ENCODE data around the gene LRRC59. TPM values are rescaled to one million over a fixed set of nuclear protein-coding genes. Genes with fewer than 3 reads are reported as not detected.

Gene LRRC59
- polyA plus RNA-seq, 10 donors, result 48.6 to 77.5 (median 53.2) TPM

DNA sequence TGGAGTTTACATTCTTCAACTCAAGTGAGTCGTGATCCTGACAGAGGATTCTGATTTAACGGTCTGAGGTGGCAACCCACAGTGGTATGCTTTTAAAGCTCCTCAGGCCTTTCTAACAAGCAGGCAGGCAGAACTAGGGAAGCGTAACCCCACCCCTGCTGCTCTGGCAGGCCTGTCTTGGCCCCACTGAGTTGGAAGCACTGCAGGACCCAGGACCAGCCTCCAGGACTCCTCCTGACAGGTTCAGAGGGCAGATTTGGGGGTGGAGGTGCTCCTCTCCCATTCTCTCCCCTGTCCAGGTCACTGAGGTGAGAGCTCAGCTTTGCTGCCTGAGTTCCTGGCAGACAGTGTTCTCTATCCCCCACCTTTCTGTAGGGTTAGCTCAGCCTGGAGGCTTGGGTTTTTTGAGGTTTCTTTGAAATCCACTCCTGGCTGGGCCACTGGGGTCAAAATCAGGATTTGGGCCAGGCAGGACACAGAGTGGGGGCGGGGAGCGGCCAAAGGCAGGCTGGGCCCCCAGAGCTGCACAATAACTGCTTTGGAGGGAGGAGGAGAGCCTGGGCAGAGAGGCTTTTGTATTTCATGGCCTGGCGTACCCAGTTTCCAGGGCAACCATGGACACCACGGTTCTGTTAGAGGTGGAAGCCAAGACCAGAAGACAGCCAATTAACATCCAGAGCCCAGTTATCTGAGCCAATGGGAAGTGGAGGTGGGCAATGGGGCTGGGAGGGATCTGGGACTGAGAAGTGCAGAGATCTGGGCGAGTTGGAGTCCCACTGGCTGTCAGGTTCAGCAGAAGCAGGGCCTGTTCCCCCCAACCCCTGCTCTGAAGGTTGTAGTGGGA is 33.9 kb downstream of the LRRC59 start:
- peak in 2 of 3 donors; percentile 46 to 62 for DNase-seq

DNA sequence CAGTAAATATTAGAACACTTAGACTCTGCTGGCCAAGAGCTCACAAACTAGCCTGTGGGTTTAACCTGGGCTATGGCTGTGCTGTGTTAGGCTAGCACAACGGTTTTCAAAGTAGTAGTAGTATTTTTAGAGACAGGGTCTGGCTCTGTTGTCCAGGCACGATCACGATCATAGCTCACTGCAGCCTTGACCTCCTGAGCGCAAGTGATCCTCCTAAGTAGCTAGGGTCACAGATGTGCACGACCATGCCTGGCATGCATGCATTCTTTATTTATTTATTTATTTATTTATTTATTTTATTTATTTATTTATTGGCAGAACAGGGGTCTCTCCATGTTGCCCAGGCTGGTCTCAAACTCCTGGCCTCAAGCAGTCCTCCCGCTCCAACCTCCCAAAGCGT is 34.7 kb downstream of the LRRC59 start:
- DNase-seq, result no peak

DNA sequence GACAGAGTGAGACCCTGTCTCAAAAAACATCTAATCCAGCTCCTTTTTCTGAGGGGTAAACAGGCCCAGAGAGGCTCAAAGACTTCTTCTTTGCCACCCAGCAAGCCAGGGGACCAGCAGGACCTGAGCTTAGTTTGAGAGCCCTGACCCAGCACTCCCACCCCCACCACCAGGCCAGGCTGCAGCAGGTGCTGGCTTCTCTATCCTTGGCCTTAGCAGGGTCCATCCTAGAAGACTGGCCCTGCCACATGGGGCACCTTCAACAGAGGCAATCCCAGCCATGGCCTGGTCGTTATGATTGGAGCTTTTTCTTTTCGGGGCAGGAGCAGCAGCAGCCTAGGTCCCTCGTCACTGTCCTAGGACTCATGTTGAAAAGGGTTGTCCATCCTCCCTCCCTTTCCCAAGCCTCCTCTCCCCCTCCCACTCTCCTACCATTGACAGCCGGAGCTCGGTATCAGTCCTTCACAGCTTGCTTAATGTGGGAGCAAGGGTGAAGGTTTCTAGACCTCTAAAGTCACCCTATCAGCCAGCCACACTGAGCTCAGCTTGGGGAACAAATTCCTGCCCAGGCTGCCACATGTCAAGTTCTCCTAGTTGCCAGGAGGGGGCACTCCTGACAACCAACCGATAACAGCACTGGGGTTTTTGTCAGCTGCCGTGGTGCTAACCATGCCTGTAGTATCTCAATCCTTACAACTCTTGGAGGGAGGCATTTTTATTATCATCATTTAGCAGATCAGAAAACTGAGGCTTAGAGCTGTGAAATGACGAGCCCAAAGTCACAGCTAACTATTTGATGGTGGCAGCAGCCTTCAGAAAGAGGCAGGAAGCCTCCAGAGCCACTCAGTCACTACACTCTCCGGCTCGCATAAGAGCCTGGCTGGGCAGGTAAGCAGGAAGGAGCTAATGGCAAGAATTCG is 35.5 kb downstream of the LRRC59 start:
- DNase-seq, result peak in 2 of 3 donors; percentile 40 to 62

DNA sequence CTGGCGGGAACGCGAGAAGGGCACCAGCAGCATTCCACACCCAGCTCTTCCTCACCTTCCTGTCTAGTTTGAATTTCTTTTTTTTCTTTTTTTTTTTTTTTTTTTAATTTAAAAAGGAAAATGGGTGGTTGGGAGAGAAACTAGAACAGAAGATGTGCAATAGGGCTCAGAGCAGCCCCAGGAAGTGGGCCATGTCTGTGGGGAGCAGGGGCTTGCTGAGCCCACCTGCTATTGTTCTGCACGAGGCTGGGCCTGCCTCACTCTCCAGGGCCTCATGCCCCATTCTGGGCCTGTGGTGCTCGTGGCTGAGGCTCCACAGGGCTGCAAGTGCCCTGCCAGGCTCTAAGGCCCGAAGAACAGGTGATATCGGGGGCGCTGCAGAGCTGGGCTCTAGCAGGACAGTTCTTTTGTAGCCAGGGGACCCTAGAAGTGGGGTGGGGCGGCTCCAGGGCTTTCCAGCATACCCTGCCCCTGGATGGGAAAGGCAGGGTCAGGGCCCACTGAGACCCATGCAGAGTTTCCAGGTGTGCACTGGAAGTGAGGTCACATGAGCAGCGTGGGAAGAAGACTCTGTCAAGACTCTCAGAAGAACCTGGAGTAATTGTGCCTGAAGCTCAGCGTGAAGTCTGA is 36.7 kb downstream of the LRRC59 start:
- DNase-seq, result no peak

DNA sequence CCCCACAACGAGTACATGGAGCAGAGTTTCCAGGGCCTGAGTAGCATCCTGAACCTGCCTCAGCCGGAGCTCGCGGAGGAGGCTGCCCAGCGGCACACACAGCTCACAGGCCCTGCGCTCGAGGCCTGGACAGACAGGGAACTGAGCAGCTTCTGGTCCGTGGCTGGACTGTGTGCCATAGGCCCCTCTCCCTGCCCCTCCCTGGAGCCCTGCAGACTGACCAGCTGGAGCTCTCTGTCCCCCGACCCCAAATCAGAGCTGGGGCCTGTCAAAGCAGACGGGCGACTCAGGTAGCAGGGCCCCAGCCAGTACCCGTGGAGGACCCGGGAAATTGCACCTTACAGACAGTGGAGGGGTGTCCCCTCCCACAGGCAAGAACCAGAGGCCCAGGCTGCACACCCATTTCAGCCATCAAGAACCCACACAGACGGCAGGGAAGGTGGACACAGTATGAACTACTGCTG is 37.3 kb downstream of the LRRC59 start:
- no peak for DNase-seq

DNA sequence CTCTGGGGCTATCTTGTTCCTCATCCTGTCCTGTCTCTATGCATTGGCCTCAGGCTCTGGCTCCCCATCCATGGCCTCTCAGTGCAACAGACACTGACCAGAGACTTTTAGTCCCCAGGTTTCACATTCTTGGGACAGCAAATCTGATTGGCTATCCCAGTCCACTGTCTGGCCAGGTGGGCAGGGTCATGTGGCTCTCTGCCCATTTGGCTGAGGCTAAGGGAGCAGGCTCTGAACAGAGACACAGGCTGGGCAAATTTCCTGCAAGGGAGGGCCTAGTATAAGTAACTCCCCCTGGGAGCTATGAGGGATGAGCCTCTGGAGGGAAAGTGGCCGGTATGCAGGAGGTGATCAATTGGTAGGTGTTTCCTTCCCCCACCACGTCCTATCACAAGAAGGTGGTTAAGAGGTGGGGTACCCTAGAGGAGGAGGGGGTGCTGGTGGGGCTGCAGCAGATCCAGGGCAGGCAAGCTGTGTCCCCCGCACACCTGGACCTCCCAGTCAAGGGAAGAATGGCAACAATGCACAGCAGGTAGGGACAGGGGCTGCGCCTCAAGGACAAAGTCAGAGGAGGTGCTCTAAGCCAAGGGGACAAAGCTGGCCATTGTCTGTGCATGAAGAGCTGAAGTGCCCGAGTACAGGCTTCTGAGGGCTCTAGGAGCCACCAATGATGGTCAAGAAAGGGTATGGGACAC is 38.2 kb downstream of the LRRC59 start:
- DNase-seq, result no peak

DNA sequence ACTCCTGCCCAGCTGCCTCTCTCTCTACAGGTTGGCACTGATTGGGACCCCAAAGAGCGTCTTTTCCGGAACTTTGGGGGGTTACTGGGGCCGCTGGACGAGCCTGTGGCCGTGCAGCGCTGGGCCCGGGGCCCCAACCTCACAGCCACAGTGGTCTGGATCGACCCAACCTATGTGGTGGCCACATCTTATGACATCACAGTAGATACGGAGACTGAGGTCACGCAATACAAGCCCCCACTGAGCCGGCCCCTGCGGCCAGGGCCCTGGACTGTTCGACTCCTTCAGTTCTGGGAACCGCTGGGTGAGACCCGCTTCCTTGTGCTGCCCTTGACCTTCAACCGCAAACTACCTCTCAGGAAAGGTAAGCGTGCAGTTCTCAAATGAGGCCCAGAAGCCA is 39.1 kb downstream of the LRRC59 start:
- no peak for DNase-seq

DNA sequence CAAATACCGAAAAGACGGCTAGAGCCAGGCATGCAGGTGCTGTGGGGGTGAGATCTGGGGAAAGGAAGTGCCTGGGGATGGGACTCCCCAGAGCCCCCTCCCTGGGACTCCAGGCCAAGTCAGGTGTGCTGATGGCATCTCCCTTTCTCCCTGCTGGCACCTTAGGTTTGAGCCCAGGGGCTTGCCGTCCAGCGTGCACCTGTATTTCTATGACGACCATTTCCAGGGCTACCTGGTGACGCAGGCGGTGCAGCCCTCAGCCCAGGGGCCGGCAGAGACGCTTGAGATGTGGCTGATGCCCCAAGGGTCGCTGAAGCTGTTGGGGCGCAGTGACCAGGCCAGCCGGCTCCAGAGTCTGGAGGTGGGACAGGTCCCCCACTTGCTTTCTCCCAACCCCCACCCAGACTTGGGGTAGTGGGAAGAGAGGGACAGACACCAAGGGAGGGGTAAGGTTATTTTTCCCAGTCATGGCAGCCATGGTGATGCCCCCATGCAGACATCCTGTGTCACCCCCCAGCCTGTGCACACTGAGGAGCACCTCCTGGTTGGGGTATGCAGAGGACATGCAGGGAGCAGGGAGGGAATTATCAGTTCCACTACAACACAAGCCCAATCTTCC is 40.3 kb downstream of the LRRC59 start:
- no peak for DNase-seq

DNA sequence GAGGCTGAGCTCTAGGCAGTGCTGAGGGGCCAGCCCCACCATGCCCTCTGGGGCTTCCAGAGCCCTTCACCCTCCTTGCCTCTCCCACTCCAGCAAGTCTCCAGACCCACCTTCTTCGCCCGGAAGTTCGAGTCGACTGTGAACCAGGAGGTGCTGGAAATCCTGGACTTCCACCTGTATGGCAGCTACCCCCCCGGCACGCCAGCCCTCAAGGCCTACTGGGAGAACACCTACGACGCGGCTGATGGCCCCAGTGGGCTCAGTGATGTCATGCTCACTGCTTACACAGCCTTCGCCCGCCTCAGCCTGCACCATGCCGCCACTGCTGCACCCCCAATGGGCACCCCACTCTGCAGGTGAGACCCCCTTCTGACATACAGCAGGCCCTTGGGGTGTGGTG is 40.9 kb downstream of the LRRC59 start:
- DNase-seq, result no peak

DNA sequence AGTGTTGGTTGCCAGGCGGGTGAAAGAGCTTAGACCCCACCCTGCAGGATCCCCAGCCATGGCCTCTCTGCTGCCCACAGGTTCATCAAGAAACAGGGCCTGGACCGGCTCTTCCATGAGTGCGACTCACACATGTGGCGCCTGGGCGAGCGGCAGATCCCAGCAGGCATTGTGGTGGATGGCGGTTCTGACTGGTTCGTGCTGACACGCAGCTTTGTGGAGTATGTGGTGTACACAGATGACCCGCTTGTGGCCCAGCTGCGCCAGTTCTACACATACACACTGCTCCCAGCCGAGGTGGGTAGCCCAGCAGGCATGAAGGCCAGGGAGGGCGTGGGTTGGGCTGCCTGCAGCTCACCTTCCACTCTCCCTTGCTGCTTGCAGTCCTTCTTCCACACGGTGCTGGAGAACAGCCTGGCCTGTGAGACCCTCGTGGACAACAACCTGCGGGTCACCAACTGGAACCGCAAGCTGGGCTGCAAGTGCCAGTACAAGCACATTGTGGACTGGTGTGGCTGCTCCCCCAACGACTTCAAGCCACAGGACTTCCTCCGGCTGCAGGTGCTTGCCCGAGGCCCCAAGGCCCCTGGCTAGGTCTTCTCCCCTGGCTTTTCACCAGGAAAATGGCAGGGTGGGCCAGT is 41.5 kb downstream of the LRRC59 start:
- no peak for DNase-seq

DNA sequence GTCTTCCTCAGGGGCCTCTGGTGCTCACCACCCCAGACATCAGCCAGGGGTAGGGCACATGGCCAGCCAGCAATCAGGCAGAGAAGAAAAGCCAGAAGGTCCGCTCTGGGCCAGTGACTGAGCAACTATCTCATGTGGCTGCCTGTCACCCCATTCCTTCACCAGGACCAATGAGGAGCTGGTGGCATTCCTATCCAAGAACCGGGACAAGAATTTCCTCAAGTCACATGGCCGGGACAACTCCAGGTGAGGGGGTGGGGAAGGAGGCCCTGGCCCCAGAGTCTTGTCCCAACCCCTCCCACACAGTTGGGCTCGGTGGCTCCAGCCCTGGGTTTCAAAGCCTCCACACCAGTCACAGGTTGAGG is 42.0 kb downstream of the LRRC59 start:
- no peak for DNase-seq

DNA sequence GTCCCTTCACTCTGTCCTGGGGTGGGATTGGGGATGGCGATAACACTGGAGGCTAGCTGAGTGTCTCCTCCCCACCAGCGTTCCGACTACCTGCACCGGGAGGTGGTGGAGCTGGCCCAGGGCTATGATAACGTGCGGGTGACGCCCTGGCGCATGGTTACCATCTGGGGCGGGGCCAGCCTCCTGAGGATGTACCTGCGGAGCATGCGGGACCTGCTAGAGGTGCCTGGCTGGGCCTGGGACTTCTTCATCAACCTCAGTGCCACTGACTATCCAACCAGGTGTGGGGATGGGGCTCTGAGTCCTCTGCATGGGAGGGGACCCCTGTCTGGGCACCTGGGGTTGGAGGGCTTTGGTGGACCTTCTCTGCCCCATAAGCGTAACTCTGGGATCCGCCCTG is 42.5 kb downstream of the LRRC59 start:
- no peak for DNase-seq

DNA sequence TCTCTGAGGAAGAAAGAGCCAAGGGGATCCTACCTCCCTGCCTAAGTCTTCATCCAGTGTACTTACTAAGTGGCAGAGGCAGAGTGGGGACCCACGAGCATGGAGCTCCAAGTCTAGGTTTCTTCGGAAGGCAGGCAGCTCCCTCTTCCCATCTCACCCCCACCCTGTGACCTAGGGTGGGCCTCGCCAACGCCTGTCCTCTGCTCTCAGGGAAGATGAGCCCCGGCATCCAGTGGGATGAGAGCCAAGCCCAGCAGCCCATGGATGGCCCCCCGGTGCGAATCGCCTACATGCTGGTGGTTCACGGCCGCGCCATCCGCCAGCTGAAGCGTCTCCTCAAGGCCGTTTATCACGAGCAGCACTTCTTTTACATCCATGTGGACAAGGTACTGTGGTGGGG is 43.1 kb downstream of the LRRC59 start:
- no peak for DNase-seq

DNA sequence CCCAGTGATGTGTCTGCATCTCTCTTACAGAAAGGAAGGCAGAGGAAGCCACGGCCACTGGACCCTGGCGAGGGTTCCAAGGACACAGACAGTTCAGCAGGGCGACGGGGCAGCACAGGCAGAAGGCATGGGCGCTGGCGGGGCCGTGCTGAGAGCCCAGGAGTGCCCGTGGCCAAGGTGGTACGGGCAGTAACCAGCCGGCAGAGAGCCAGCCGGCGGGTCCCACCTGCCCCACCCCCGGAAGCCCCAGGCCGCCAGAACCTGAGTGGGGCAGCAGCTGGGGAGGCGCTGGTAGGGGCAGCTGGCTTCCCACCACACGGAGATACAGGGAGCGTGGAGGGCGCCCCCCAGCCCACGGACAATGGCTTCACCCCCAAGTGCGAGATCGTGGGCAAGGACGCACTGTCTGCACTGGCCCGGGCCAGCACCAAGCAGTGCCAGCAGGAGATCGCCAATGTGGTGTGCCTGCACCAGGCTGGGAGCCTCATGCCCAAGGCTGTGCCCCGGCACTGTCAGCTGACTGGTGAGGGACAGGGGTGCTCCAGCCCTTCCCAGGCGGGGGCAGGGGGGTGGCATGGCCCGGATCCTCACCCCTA is 43.6 kb downstream of the LRRC59 start:
- DNase-seq, result no peak

DNA sequence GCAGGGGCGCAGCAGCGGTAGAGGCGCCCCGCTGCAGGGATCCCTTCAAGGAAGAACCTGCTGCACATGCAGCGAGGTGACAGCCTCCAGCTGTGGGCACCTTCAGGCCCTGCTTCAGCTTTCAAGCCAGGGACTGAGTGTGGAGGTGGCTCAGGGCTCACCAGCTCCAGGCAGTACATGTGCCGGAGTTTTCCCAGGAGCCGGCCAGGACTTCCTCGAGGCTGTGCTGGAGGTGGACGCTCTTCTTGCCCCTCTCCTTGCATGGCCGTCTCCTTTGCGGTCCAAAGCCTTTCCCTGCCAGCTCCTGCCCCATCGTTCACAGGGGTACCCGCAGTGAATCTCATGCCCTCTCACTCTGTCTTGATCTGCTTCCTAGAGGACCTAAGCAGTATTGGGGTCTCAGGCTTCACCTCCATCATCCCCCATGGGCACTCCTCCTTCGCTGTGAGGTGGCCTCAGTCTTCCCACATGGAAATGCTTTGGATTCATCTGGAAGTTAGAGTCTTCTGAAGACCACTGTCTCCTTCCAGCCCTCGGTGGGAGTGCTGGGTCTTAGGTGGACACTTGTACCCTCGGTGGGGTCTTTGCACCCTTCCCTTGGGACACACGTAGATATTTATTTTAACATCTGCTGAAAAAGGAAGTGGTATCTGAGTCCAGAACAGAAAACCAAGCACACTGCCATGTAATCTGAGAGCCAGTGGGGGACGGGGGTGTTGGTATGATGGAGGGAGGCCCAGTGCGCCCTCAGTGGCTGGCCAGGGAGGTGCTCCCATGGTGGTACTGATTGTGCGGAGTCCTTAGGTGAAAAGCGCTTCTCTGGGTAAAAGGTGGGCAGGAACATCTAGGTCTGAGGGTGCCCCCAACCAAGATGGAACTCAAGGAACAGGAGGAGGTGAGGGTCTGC is 44.4 kb downstream of the LRRC59 start:
- no peak for DNase-seq

DNA sequence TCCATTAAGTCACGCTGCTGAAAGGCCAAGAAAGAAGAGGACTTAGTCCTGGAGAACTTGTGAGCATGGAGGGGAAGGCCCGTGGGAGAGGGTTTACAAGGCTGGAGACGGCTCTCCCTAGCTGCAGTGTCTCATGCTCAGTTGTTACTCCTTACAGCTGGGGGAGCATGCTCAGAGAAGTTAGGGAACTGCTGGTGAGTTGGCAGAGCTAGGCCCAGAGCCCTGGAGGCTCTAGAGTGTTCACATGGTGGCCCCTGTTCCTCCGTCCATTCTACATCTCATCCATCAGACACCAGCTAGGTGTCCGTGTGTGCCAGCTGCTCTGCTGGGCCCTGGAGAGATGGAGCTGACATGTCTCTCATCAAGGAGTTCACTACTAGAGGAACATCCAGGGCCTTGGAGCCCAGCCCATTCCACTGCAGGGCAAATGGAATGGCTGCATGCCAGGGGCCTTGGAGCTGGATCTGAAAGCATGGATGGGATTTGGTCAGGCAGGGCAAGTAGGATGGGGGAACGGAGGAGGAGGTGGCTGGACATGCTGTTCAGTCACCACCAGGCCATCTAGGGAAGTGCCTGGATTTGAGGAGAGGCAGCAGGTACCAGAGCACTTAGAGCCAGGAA is 45.1 kb downstream of the LRRC59 start:
- no peak for DNase-seq

DNA sequence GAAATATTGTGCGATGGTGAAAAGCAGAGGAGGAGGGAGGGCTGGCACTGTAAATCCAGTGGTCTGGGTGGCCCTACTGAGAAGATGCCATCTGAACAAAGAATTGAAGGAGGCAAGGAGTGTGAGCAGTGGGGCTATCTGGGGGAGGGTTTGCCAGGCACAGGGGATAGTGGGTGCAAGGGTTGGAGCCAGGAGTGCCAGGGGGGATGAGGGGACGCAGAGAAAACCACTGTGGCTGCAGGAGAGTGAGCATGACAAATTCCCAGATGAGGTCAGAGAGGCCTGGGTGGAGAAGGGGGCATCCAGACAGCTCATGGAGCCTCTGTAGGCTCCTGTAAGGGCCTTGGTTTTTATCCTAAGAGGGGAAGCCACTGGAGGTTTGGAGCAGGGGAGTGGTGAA is 46.6 kb downstream of the LRRC59 start:
- no peak for DNase-seq

DNA sequence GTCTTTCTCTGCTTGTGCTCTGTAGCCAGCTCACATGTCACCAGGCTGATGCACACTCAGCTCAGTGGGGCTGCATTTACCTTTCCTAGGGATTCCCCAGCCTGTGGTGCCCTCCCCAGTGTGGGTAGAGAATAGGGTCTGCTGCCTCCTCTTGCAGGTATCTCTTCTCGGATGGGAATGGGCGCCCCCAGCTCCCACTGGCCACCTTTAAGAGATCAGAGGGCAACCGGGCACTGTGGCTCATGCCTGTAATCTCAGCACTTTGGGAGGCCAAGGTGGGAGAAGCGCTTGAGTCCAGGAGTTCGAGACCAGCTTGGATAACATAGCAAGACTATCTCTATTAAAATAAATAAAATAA is 48.1 kb downstream of the LRRC59 start:
- no peak for DNase-seq

All from muscle of back (tissue), 11 donors.